Skeletal muscle satellite cell (primary cell): ENCODE data around the gene ATF7.

Source experiments
- H3K27me3 ChIP-seq: 2 replicates; pipeline ENCODE4 v1.7.0; 2013; ENCODE audit warnings: low read length; ENCODE audit not compliant: control insufficient read depth, insufficient read depth
- H3K36me3 ChIP-seq: 2 replicates; pipeline ENCODE4 v1.7.0; 2013; ENCODE audit warnings: mild to moderate bottlenecking, control low read depth, low read length; ENCODE audit not compliant: insufficient read depth
- H3K4me1 ChIP-seq: 2 replicates; pipeline ENCODE4 v1.7.0; 2013; ENCODE audit warnings: low read length; ENCODE audit not compliant: control insufficient read depth, insufficient read depth
- H3K4me2 ChIP-seq: 2 replicates; pipeline ENCODE4 v1.7.0; 2013; ENCODE audit warnings: mild to moderate bottlenecking, low read length
- H3K4me3 ChIP-seq: 2 replicates; pipeline ENCODE4 v1.7.0; 2013; ENCODE audit warnings: low read length
- H3K9ac ChIP-seq: 2 replicates; pipeline ENCODE4 v1.7.0; 2013; ENCODE audit warnings: mild to moderate bottlenecking, low read depth, low read length, moderate library complexity
- H3K9me3 ChIP-seq: replicated peaks from 2 replicates; pipeline ENCODE4 v1.7.0; 2013; ENCODE audit warnings: mild to moderate bottlenecking, control low read depth, low read length

ATF7 gene

GRCh38 chr12:53516758-53517455 is 109.3 kb downstream of the ATF7 start:
- Histone ChIP-seq H3K9me3 (no peaks in the 10 kb centered on the region), H3K4me1 (peaks cover 7% of the 10 kb centered on the region), H3K27me3 (no peaks in the 10 kb centered on the region), H3K9ac (no peak overlapping the region), H3K4me2 (no peak overlapping the region), H3K4me3 (no peak overlapping the region), H3K36me3 (peaks cover 77% of the 10 kb centered on the region)

DNA sequence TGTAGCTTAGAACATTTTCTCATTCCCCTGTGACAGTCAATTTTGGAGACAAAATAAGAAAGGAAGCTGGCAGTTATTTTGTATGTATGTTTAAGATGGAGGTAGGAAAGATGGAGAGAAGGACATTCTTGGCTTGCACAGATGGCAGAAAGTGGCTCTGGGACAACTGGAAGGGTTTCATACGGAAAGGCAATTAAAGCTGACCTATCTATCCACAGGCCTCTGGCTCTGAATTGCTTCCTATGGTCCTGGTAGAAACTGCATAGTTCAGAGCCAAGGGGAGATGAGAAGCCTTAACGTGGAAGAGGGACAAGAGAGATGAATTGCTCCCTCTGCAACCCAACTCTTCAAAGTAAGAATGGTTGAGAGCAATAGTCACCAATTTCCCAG is 110.9 kb downstream of the ATF7 start:
- Histone ChIP-seq H3K9me3 (no peaks in the 10 kb centered on the region), H3K9ac (no peak overlapping the region), H3K36me3 (peaks cover 77% of the 10 kb centered on the region), H3K27me3 (no peaks in the 10 kb centered on the region), H3K4me2 (no peak overlapping the region), H3K4me3 (no peak overlapping the region), H3K4me1 (peaks cover 7% of the 10 kb centered on the region)

DNA sequence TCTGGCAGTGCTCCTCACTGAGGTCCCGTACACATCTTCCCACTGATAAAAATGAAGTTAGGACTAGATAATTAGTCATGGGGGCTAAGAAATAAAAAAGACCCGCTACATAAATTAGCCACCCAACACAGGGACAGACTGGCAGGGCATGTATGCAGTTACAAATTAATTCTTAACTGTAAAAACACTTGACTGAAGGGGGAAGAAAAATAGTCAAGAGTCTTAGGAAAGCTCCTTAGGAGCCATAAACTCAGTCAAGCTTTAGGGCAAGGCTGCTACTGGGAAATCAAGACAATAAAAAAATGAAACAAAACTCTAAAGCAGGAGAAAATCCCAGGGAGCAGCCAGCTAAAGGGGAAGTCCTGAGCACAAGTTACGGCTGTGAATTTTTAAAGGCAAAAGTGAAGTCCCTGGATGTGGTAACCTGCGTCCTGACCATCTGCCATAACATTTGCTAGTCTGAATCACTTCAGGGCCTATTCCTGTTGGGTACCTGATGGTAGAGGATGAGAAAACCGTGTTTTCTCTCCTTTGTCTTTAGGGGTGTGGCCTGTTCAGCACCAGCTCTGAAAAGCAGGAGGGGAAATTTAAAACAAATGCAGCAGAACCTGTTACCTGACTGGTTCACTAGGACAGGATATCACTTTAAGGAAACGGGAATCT is 111.4 kb downstream of the ATF7 start:
- peaks cover 77% of the 10 kb centered on the region for H3K36me3 ChIP-seq
- H3K9ac ChIP-seq = no peak overlapping the region
- no peaks in the 10 kb centered on the region for H3K9me3 ChIP-seq
- H3K4me2 ChIP-seq = no peak overlapping the region
- H3K4me3 ChIP-seq = no peak overlapping the region
- peaks cover 7% of the 10 kb centered on the region for H3K4me1 ChIP-seq
- H3K27me3 ChIP-seq = no peaks in the 10 kb centered on the region

DNA sequence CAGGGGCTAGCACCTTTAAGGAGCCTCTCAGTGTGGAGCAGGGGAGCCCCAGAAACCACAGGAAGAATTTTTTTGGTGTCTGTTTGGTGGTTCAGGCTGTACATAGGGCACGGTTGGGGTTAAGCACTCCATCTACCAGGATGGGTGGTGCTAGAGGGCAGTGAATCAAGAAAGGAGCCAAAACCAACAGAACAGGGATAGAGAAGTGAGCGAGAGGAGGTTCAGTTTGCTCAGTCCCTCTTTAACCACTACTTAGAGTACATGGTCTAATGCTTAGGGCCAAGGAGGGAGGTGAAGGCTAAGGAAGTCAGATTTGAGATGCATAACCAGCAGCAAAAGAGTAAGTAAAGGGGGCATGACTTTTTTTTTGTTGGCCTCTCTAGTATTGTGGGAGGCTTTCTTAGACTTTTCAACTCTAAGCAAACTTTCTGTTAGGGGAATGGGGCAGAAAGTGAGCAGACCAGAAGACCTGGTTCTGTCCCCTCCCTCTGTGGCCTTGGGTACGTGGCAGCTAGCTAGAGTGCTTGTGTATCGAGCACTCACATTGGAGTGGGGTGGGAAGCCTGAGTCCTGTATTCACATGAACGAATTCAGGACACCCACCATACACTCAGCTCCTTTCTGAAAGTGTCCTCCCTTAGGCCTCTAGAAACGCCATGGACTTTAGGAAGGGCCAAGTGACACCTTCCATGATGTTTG is 112.3 kb downstream of the ATF7 start:
- no peak overlapping the region for H3K9ac ChIP-seq
- H3K4me1 ChIP-seq = peaks cover 7% of the 10 kb centered on the region
- H3K27me3 ChIP-seq = no peaks in the 10 kb centered on the region
- H3K36me3 ChIP-seq = peaks cover 76% of the 10 kb centered on the region
- H3K4me3 ChIP-seq = no peak overlapping the region
- H3K9me3 ChIP-seq = no peaks in the 10 kb centered on the region
- no peak overlapping the region for H3K4me2 ChIP-seq

DNA sequence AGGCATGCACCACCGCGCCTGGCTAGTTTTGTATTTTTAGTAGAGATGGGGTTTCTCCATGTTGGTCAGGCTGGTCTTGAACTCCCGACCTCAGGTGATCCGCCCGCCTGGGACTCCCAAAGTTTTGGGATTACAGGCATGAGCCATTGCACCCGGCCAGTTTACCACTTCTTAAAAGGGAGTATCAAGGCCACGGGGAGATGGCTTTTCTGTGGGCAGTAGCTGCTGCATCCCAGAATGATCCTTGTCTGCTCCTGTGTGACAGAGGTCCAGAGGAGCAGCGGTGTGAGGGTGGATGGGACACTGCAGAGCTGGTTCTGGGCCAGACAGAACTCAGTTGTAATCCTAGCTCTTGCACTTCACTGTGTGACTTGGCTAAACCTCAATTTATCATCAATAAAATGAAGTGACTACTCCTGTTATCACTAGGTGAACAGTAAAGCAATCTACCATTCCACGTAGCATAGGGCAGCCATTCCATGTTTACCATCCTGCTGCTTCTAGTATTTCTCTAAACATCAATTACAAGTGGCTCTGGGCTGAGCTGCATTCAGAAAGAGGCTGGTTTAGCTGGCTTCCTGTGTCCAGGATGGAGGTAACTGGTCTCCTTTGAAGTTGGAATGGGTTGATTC is 115.9 kb downstream of the ATF7 start:
- Histone ChIP-seq H3K4me3 (no peak overlapping the region), H3K9me3 (no peaks in the 10 kb centered on the region), H3K4me2 (no peak overlapping the region), H3K9ac (no peak overlapping the region), H3K4me1 (peaks cover 30% of the 10 kb centered on the region), H3K27me3 (no peaks in the 10 kb centered on the region), H3K36me3 (peaks cover 62% of the 10 kb centered on the region)

GRCh38 chr12:53508534-53509170 is 117.5 kb downstream of the ATF7 start:
- Histone ChIP-seq H3K27me3 (no peaks in the 10 kb centered on the region), H3K9ac (no peak overlapping the region), H3K4me2 (no peak overlapping the region), H3K9me3 (no peaks in the 10 kb centered on the region), H3K36me3 (peaks cover 59% of the 10 kb centered on the region), H3K4me1 (peaks cover 34% of the 10 kb centered on the region), H3K4me3 (no peak overlapping the region)

GRCh38 chr12:53507603-53507885 is 118.6 kb downstream of the ATF7 start:
- Histone ChIP-seq H3K36me3 (peaks cover 49% of the 10 kb centered on the region), H3K9me3 (no peaks in the 10 kb centered on the region), H3K4me3 (no peak overlapping the region), H3K9ac (no peak overlapping the region), H3K4me1 (peaks cover 33% of the 10 kb centered on the region), H3K27me3 (no peaks in the 10 kb centered on the region), H3K4me2 (no peak overlapping the region)

GRCh38 chr12:53506881-53507602 is 119.1 kb downstream of the ATF7 start, which contains the start of gene NPFF:
Gene NPFF, minus strand, starts transcription at chr12:53507484. Its CDS starts 10 bp downstream, at chr12:53507474.
- Histone ChIP-seq H3K36me3 (peaks cover 44% of the 10 kb centered on the region), H3K4me3 (no peak within 1 kb of the TSS), H3K4me2 (peak within 1 kb of the TSS; percentile 42), H3K9ac (peak within 1 kb of the TSS; percentile 35), H3K27me3 (no peaks in the 10 kb centered on the region), H3K4me1 (peaks cover 35% of the 10 kb centered on the region), H3K9me3 (no peaks in the 10 kb centered on the region)

DNA sequence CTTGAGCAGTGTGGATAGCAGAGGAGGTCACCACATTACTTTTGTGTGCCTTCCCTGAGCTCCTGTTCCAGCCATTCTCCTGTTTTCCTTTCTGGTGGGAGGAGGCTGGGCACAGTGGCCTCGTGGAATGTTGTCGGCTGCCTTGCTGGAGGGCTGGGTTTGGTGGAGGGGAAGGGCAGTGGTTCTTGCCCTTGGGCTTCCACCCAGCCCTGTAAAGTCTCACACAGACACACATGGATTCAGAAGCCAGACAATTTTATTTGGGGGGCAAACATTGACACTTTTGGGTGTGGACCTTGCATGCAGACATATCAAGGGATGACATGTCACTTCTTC is 119.8 kb downstream of the ATF7 start:
- H3K4me3 ChIP-seq = no peak overlapping the region
- H3K4me2 ChIP-seq = peak overlapping the region; percentile 42
- peaks cover 38% of the 10 kb centered on the region for H3K36me3 ChIP-seq
- H3K4me1 ChIP-seq = peaks cover 41% of the 10 kb centered on the region
- peak overlapping the region; percentile 35 for H3K9ac ChIP-seq
- no peaks in the 10 kb centered on the region for H3K9me3 ChIP-seq
- no peaks in the 10 kb centered on the region for H3K27me3 ChIP-seq

- peak overlapping the region; percentile 72 for H3K9ac ChIP-seq
- H3K9me3 ChIP-seq = no peaks in the 10 kb centered on the region
- H3K4me2 ChIP-seq = peak overlapping the region; percentile 42
- H3K4me3 ChIP-seq = no peak overlapping the region
- H3K36me3 ChIP-seq = peaks cover 35% of the 10 kb centered on the region
- H3K4me1 ChIP-seq = peaks cover 43% of the 10 kb centered on the region
- H3K27me3 ChIP-seq = no peaks in the 10 kb centered on the region
Observed at GRCh38 chr12:53505555-53506449, 120.4 kb downstream of the ATF7 start.
